Fibroblast of skin of left quadriceps (primary cell): ENCODE results near the gene NOL6.

Experiments used
- DNase-seq, 2 experiments: peaks; one replicate each; pipeline ENCODE4 v3.0.0-alpha.2; 2013; ENCODE audit warnings: low read depth in 2 of 2

Gene NOL6

DNA sequence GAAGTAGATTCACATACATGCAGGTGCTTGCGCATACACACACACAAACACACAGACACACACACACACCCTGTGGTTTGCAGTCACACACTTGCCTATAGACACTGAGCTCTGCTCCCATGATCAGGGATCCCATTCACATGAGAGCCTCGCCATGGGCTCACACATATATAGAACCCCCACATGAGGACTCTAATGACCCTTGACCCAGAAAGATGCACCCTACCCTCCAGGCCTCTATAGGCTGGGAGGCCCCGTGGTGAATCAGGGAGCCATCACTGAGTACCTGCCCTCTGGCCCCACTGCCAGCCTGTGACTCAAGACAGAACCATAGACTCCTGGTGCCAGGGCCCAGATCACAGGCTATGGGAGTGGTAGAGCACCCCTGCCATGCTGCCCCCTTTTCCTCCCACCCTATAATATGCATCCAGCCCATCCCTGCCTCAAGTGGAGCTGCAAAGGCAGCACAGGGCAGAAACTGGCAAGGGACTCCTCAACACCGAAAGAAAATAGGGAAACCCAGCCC is 23.0 kb downstream of the NOL6 start:
- DNase-seq: no peak

DNA sequence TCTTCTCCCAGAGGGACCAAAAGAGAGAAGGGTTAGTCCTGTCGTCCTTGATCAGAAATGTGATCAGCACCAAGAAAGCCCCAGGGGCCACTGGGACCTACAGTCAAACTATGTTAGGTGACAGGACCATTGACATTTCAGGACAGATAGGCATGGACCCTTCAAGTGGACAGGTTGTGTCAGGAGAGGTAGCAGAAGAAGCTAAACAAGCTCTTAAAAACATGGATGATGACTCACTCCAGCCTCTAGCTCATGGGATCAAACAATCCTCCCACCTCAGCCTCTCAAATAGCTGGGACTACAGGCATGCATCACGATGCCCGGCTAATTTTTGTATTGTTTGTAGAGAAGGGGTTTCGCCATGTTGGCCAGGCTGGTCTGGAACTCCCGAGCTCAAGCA is 24.0 kb downstream of the NOL6 start:
- no peak for DNase-seq

DNA sequence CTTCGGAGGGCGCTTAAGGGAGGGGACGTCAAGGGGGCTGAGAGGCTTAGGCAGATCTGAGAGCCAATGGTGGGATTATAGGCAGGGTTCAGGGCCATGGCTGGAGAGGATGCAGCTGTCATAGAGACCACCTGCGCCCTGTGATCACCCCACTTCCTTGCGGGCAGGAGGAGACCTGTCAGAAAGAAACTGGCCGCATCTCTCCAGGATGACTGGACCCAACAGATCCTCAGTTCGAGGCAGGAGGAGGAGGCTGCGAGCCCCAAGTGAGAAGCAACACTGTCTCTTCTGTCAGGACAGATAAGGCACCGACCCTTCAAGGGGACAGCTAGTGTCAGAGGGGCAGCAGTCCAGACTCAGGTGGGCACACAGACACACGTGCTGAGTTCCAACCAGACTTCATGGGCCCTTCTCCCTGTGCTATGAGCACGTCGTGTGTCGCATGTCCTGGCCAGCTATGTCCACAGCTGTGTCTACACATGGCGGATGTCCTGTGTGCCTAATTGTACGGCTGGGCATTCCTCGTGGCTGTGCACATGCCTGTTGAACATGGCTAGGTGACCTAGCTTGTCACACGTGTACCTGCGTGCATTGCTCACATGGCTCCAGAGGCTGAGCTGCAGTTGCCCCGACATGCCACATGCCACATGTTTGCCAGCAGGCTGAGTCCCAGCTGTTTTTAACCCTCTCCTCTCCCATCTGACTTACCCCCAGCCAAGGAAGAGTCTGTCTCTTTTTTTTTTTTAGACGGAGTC is 25.7 kb downstream of the NOL6 start:
- DNase-seq: no peak

DNA sequence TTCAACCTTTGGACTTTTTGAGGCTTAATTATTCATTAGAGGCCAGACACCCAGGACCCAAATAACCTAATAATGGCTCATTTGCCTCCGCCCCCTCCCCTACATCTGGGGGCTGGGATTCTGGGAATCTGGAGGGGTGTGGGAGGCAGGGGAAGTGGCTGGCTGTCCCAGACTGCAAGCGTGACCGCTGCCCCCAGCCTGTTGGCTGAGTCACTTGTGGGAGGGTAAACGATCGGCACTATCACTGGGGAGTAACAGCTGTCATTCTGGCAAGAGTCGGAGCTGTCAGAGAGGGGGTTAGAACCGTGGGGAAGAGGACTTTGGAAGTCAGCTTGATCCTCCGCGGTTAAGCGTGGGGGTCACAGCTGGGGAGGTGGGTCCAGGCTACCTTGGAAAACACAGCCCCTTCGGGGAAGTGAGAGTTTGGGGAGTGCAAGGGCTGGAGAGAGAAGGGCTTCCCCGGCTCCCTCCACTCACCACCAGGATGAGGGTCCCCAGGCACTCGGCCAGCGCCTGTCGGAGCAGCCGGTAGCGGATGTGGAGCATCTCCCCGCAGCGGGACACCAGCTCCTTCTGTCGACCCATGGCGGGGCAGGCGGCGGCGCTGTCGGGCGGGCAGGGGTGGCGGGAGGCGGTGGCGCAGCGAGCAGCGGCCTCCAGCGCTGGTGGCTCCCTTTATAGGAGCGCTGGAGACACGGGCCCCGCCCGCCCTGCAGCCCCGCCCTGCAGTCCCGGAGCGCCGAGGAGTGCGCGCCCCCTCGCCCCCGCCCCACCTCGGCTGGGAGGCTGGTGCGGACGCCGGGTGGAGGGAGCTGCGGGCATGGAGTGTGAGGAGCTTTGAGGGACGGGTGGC is 26.6 kb downstream of the NOL6 start, which contains the start of gene AQP3:
Gene AQP3 (minus strand): TSS at position 648 of the 853 bp plus-strand sequence. CDS start 63 bp downstream, at position 585.
- no peak for DNase-seq

DNA sequence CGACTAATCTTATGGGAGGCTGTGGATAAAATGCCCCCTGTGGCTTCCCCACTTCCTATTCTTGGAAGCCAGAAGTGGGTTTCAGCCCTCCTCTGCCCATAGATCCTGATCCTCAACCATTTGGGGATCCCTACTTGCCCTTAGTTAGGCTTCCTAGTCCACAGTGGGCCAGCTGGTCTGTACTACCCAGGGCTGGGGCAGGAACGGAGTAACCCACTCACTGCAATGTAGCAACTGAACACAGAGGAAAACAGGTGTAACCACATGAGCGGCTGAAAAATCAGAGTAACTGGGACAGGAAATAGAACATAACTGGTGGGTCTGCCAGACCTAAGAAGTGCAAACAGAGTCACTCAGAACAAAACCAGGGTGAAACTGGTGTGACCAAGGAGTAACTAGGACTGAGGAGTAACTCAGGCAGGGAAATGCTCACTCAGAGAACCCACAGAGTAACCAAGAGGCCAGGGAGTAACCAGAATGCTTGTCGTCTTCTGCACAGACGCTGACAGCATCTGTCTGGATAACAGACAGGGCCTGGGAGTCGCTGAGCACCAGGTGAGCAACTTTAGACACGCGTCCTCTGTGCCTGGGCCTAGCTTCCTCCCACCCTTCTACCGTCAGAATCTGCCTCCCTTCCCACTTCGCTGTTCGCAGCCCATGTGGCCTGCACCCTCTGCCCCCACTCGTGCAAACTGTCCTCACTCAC is 27.3 kb downstream of the NOL6 start:
- DNase-seq: no peak

DNA sequence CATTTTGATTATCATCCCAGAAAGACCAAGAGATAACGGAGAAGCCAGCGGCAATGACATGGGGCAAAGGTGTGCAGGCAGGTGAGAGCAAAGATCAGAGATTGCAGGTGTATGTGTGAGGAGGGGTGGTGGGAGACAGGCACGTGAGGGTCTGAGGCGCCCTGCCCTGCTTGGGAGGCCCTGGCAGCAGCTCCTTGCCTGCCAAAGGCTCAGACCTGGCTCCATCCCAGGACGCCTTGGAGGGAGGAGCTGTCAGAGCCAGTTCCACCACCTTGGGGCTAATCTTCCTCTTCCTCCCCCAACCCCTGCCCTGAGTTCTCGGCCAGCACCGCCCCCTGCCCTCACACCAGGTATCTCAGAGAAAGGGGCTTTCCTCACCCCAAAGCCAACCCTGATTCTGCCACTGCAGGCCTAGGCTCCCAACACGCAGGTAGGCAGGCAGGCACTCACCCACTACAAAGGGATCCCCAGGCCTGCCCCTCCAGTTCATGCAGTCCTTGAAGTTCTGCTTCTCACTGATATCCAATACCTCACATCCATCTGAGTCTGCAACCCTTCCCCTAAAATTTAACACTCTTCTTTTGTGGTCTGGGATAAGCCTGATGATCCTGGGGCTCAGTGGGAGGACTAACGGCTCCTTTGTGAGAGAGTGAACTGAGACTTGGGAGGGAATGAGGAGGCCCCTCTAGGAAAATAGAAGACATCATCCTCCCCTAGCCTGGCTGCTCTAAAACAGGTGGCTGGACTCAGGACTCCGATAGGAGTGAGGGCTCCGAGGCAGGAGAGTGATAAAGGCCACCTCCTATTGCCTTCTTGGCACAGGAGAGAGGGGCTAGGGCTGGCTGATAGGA is 28.1 kb downstream of the NOL6 start:
- DNase-seq: no peak

DNA sequence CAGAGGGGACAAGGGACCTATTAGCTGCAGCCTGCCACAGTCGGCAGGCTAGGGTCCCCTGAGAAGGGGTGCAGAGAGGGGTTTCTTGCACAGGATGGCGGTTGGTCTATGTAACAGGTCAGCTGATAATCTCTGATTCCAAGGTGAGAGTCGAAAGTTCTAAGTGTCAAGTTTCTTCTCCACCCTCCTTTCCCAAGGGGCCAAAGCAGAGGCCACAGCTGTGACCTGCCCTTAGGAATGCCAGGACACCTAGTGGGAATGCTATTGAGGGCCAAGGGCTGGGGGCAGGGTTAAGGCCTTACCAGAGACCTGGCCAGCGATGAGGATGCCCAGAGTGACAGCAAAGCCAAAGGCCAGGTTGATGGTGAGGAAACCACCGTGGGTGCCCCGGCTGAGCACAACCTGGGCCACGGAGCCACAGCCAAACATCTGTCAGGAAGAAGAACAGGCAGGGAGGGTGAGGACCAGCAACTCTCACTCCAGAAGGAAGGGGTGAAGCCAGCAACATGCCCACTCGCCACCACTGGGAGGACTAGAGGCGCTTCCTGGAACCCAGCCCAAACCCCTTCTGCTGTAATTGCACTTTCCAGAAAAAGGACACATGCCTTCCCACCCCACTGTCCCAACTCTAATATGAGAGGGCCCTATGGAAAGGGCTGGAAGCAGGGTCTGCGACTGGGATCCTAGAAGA is 30.1 kb downstream of the NOL6 start:
- no peak for DNase-seq

DNA sequence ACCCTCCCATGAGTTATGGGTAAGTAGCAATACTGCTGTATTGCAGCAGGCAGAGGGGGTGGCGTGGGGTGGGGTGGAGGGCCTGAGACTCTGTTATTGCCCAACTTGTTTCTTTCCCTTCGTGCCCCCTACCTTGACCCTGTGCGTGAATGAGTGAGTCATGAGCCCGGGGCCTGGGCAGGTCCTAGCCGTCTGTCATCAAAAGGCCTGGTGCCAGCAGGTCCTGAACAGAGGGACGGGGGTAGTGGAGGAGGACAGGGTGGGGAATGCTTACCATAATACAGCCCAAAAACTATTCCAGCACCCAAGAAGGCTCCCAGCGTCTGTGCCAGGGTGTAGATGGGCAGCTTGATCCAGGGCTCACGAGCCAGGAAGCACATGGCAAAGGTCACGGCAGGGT is 30.7 kb downstream of the NOL6 start:
- no peak for DNase-seq

DNA sequence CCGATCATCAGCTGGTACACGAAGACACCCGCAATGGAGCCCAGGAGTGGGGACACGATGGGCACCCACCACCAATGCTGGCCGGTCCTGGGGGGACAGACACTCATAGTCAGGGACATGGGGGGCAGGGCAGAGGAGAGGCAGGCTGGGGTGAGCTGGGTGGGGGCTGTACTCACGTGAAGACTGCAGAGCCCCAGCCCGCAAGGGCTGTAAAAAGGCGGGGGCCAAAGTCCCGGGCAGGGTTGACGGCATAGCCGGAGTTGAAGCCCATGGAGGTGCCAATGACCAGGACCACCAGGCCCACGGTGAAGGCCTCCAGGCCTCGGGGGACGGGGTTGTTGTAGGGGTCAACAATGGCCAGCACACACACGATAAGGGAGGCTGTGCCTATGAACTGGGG is 31.6 kb downstream of the NOL6 start:
- DNase-seq: no peak

DNA sequence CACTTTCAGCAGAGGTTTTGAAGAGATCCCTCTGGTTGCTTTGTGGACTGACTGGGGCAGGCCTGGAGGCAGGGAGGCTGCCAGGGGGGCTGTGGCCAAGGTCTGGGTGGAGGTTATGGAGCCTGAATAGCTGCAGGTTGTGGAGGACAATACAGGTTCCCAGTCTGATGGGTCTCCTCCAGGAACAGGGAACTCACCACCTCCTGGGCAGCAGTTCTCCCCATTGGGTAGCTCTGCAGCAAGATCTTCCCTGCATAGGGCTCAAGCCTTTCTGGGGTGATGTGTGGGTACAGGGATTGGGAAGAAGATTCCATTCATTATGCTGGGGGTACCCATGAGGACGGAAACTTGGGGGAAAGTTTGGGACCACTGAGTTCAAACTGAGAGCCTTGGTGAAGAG is 33.1 kb downstream of the NOL6 start:
- DNase-seq: no peak

DNA sequence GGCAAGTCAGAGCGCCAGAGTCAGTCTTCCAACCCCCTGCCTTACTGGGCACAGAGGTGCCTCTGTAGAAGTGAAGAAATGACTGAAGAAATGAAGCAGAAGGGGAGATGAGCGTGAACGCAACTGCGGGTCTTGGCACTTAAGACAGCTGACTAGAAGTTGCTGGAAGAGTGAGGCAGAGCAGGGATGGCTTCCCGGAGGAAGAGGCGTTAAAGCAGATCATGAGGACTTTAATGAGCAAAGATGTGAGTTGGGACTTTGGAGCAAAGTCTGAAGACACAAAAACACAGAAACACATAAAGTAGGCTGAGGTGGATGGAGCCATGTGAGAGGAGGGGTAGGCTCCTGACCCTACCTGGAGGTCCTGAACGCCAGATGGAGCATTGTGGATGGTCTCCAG is 33.5 kb downstream of the NOL6 start:
- DNase-seq: no peak

DNA sequence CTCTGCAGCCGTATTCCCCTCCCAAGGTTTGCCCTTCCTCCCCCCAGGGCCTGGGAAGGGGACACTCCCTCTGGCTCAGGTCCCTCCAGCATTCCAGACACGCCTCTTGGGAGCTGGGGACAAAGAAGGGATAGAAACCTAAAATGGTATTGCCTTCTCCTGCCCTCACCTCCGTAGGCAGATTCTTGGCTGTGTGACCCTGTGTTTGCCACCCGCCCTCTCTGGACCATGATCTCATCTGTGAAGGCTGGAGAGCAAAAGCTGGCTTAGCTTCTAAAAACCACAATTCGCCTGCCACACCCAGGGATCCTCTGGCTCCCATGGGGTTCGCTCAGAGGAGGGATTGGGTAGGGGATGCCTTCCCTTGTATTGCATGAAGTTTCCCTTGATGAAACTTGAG is 34.0 kb downstream of the NOL6 start:
- no peak for DNase-seq

DNA sequence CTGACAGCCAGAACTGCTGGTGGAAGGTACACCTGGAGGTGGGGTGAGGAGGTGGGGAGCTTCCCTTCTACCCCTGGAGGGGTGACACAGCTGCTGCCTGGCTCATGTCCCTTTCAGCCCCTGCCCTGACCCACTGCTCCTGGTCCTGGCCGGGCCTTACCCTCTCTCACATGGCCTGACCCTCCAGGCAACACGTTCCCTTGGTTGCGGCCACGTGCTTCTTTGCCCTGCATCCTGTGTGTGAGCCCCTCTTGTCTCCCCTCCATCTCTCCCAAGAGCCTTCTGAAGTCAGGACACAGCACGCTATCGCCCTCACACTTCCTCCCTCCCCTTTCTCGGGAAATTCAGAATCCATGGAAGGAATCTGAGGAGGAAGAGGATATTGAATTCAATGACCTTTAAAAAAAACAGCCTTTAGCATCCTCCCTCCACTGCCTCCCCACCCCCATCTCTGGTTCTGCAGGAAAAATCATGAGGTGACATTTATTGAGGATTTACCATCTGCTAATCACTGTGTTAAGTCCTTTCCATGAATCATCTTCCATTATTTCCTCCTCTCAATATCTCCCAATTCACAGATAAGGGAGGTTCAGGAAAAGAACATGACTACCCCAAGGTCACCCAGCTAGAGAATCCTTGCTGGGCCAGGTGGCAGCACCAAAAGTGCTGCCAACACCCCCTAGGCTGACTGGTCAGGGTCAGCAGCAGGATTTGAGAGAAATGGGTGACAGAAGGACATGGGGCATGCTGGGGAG is 34.6 kb downstream of the NOL6 start:
- no peak for DNase-seq

DNA sequence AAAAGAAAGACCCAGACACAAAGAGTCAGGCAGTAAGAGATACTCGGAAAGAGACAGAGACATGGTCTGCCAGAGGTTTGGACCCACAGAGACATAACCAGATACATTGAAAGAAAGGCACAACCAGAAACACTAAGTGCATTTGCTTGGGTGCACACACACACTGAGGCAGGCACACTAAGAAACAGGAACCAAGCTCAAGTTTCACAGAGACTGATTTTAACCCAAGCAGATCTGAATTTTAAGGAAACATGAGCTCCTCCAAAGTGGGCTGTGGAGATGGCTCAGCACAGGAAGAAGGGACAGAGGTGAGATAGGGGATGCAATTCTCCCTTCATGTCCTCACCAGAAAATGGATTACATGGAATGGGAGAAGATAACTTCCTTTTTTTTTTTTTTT is 35.8 kb downstream of the NOL6 start:
- no peak for DNase-seq

DNA sequence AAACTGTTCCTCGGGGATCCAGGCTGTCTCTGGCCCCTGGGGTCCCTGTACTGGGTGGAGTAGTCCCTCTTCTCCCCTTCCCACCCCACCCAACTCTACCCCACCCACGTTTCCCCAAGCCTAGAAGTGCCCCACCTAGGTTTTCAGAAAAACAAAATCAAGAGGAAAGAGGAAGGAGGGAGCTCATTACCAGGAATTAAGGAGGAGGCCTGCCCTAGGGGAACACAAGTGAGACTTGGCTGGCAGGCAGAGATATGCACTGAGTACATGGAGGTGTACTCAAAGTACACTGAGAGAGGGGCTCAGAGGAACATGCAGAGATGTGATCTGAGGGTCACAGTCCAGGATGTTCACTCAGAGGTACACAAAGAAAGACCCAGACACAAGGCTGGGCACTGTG is 36.5 kb downstream of the NOL6 start:
- no peak for DNase-seq

DNA sequence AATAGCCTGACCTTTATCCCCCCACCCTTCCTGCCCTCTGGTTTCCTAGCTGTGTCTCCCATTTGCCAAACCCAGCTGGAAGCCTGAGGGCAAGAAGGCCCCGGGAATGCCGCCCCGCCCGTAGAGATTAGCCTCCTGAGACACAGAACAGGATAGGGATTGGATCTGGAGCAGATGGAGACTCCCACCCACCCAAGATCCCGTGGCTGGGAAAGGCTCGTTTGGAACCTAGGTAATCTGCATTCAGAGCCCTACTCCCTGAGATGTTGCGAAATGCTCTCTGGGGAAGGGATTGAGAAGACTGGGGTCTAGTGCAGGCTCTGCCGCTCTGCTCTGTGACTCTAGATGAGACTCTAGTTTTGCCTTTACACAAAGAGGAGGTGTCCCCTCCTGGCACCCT is 37.3 kb downstream of the NOL6 start:
- no peak for DNase-seq

DNA sequence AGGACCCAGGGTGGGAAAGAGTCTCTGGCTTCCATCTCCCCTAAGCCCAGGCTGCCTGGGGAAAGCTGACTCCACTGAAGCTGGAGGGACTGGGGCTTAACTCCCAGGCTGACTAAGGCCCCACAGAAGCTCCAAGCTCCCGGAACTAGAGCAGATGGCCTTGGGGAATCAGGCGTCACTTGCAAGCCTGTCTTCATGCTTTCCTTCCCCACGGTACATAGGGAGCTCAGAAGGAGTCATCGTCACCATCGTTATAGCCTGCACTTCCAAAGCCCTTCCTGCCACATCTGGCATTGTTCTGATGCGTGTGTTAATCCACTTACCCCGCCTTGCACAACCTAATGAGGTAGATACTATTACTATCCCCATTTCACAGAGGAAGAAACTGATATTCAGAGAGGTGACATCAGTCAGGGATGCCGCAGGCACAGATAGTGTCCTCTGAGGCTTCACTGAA is 37.9 kb downstream of the NOL6 start:
- no peak for DNase-seq

DNA sequence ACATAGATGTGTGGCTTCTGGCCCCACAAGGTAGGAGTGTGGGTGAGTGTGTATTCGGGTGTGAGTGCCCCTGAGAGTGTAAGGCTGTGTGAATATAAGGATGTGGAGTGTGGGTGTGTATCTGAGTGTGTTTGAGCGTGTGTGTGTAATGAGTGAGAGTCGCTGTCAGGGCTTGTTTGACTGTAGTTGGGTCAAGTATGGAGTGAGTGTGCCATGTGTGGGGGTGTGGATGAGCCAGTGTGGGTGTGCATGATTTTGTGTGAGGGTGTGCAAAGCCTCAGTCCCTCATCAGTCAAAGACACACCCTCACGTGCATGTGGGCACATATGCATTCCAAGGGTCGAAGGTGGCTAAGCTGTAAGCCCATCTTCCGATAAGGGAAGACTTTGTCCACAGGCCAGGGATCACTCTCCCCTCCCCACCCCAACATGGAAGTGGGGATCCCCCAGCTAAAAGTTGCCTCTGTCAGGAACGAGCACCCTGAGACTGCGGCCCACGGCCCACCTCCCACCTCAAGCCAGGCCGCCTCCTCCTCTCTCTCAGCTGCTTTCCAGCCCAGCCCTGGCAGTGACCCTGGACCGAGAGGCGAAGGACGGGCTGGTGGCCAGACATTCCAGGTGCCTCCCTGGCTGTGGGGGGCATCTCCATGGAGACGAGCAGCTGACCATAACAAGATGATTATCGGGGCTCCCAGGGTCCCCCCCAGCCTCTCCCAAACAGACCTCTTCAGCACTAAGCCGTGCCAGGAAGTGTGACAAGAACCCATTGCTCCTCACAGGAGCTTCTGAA is 39.2 kb downstream of the NOL6 start:
- no peak for DNase-seq

DNA sequence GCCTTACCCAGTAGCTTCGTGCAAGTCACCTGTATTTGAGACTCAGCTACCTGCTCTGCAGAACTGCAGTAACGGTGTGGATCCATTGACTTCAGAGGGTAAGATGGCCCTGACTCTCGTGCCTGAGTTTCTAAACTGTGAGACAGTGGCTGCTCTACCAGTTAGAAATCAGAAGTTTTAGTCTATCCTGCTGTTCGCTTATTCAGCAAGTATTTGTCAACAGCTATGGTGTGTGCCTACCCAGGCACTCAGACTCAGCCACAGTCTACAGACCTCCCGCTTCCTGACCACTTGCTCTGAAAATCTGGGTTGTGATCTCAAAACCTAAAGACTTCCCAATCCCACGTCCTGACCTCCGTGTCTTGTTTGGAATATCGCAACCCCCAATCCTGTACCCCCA is 39.9 kb downstream of the NOL6 start:
- no peak for DNase-seq
